HepG2 (cell line): ENCODE results near the gene NFATC3. TPM values are rescaled to one million over a fixed set of nuclear protein-coding genes. Genes with fewer than 3 reads are reported as not detected.

Experiments
- AGO1 ChIP-seq: fragments of 200-400 bp; formaldehyde crosslinking; IDR thresholded peaks from 2 replicates; pipeline ENCODE4 v1.6.1; 2017; ENCODE audit warnings: mild to moderate bottlenecking, low read depth, low read length, moderate library complexity; ENCODE audit not compliant: poor library complexity, severe bottlenecking
- BHLHE40 ChIP-seq: IDR thresholded peaks from 2 replicates; pipeline ENCODE4 v1.6.1; 2011; ENCODE audit warnings: low read length, improper control_type of control experiment
- E2F2 ChIP-seq: sonication (generic); formaldehyde crosslinking; IDR thresholded peaks from 2 replicates; pipeline ENCODE4 v1.4.0; 2020; ENCODE audit warnings: missing genetic modification reagents, borderline replicate concordance
- FOXO4 ChIP-seq: sonication (generic); formaldehyde crosslinking; conservative IDR thresholded peaks from 2 replicates; pipeline ENCODE4 v1.8.1; 2023; ENCODE audit warnings: missing genetic modification reagents
- KLF6 ChIP-seq: IDR thresholded peaks from 2 replicates; pipeline ENCODE4 v1.8.0; 2016; ENCODE audit warnings: missing biosample characterization, missing genetic modification reagents
- MBD4 ChIP-seq: IDR thresholded peaks from 2 replicates; pipeline ENCODE4 v1.6.1; 2012; ENCODE audit warnings: low read length, inconsistent platforms, borderline replicate concordance
- NR2F6 ChIP-seq, 2 experiments: IDR thresholded peaks; 2 replicates each; pipeline ENCODE4 v1.6.1; 2016; ENCODE audit warnings: antibody characterized with exemption in 1 of 2, mild to moderate bottlenecking in 1 of 2
- PAX8 ChIP-seq: sonication (generic); formaldehyde crosslinking; IDR thresholded peaks from 2 replicates; pipeline ENCODE4 v1.8.0; 2022; ENCODE audit warnings: mild to moderate bottlenecking, missing genetic modification reagents, borderline replicate concordance
- RCOR2 ChIP-seq: IDR thresholded peaks from 2 replicates; pipeline ENCODE4 v1.6.1; 2016; ENCODE audit warnings: missing biosample characterization, missing genetic modification reagents
- USF2 ChIP-seq, 2 experiments: sonication (generic) in 1 of 2; formaldehyde crosslinking in 1 of 2; IDR thresholded peaks; 2 replicates each; pipeline versions ENCODE4 v1.5.1 to v1.6.1; 2011 to 2020; ENCODE audit warnings: borderline replicate concordance in 1 of 2, low read depth in 1 of 2, low read length in 1 of 2, mild to moderate bottlenecking in 1 of 2, missing genetic modification reagents in 1 of 2, moderate library complexity in 1 of 2
- ZNF335 ChIP-seq: sonication (generic); formaldehyde crosslinking; IDR thresholded peaks from 2 replicates; pipeline ENCODE4 v1.4.0; 2020; ENCODE audit warnings: missing genetic modification reagents
- ZNF33A ChIP-seq: sonication (generic); formaldehyde crosslinking; IDR thresholded peaks from 2 replicates; pipeline ENCODE4 v1.5.1; 2020; ENCODE audit warnings: missing genetic modification reagents, mild to moderate bottlenecking, moderate library complexity, borderline replicate concordance
- ZNF350 ChIP-seq: sonication (generic); formaldehyde crosslinking; IDR thresholded peaks from 2 replicates; pipeline ENCODE4 v1.4.0; 2020; ENCODE audit warnings: mild to moderate bottlenecking, low read depth, missing genetic modification reagents, borderline replicate concordance
- ZNF501 ChIP-seq: sonication (generic); formaldehyde crosslinking; IDR thresholded peaks from 2 replicates; pipeline ENCODE4 v1.5.1; 2020; ENCODE audit warnings: mild to moderate bottlenecking, moderate library complexity, missing genetic modification reagents
- ZNF558 ChIP-seq: sonication (generic); formaldehyde crosslinking; IDR thresholded peaks from 2 replicates; pipeline ENCODE4 v1.9.0; 2022; ENCODE audit warnings: mild to moderate bottlenecking, missing genetic modification reagents, borderline replicate concordance
- ZNF639 ChIP-seq: conservative IDR thresholded peaks from 2 replicates; pipeline ENCODE4 v1.6.1; 2018; ENCODE audit warnings: missing genetic modification reagents
- ZNF672 ChIP-seq: sonication (generic); formaldehyde crosslinking; IDR thresholded peaks from 2 replicates; pipeline ENCODE4 v1.8.1; 2022; ENCODE audit warnings: missing genetic modification reagents
- polyA plus RNA-seq, 8 experiments: library from polyadenylated mRNA; depleted of rRNA in 3 of 8; stranded (reverse) in 7 of 8; unstranded in 1 of 8; fragments of >200 nt; fragmentation: Illumina TruSeq in 4 of 8; extraction: Trizol in 4 of 8; gene quantifications; 2 replicates each; pipeline versions ENCODE4 v1.2.1 to v1.2.3, GENCODE V29; 2011 to 2016; ENCODE audit warnings: low read depth in 4 of 8, missing spikeins in 1 of 8, mixed read lengths in 1 of 8; ENCODE audit not compliant: insufficient read depth in 1 of 8
- total RNA-seq, 5 experiments: library from RNA; depleted of rRNA; stranded (reverse); fragments of >200 nt; fragmentation: Illumina TruSeq; extraction: Trizol; gene quantifications; 2 replicates each; pipeline ENCODE4 v1.2.3, GENCODE V29; 2016; ENCODE audit warnings: low read depth in 1 of 5
- TF ChIP-seq, protein P1 (sequence below): sonication (generic); formaldehyde crosslinking; IDR thresholded peaks from 2 replicates; pipeline ENCODE4 v1.8.1; 2022; ENCODE audit warnings: low read depth, mild to moderate bottlenecking, missing genetic modification reagents

Gene NFATC3
- total and polyA plus RNA-seq, 2 of the 13 experiments (the other 11 are each of a cell fraction or from before 2014, with no cell fraction given) = 52.6 to 62.7 TPM

GRCh38 chr16:68113059-68113761 lies 28.0 kb downstream of the NFATC3 start (continued):
- no peak; the same call in 1 of the 2 replicates for TF ChIP-seq MBD4
- TF ChIP-seq ZNF335 (CRISPR knock-in tag) = peak; percentile 53; the same call in 1 of the 2 replicates
- TF ChIP-seq ZNF33A (CRISPR knock-in tag) = no peak
- TF ChIP-seq FOXO4 (CRISPR knock-in tag) = no peak
- peak; percentile 15; the same call in 1 of the 2 replicates for TF ChIP-seq ZNF350
- no peak for TF ChIP-seq AGO1
- TF ChIP-seq KLF6 (CRISPR knock-in tag) = peak; percentile 95
- no peak for TF ChIP-seq E2F2
- TF ChIP-seq, protein P1, sequence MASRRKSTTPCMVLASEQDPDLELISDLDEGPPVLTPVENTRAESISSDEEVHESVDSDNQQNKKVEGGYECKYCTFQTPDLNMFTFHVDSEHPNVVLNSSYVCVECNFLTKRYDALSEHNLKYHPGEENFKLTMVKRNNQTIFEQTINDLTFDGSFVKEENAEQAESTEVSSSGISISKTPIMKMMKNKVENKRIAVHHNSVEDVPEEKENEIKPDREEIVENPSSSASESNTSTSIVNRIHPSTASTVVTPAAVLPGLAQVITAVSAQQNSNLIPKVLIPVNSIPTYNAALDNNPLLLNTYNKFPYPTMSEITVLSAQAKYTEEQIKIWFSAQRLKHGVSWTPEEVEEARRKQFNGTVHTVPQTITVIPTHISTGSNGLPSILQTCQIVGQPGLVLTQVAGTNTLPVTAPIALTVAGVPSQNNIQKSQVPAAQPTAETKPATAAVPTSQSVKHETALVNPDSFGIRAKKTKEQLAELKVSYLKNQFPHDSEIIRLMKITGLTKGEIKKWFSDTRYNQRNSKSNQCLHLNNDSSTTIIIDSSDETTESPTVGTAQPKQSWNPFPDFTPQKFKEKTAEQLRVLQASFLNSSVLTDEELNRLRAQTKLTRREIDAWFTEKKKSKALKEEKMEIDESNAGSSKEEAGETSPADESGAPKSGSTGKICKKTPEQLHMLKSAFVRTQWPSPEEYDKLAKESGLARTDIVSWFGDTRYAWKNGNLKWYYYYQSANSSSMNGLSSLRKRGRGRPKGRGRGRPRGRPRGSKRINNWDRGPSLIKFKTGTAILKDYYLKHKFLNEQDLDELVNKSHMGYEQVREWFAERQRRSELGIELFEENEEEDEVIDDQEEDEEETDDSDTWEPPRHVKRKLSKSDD (CRISPR knock-in tag) = no peak; the same call in 1 of the 2 replicates
- TF ChIP-seq ZNF672 (CRISPR knock-in tag) = no peak
- TF ChIP-seq ZNF558 (CRISPR knock-in tag) = no peak
- no peak for TF ChIP-seq PAX8
- TF ChIP-seq NR2F6 (IDR thresholded peaks at IDR 0.05) = peak; percentile 90
- peak; percentile 88 for TF ChIP-seq NR2F6 (CRISPR knock-in tag; IDR thresholded peaks at IDR 0.05)
- no peak; the same call in 1 of the 2 replicates for TF ChIP-seq ZNF501 (CRISPR knock-in tag)
- peak; percentile 30; the same call in 1 of the 2 replicates for TF ChIP-seq ZNF639 (CRISPR knock-in tag)
- TF ChIP-seq USF2 (IDR thresholded peaks at IDR 0.05; ENCODE audit: low read depth, low read length) = no peak
- TF ChIP-seq USF2 (CRISPR knock-in tag; IDR thresholded peaks at IDR 0.05; ENCODE audit: borderline replicate concordance) = no peak
- TF ChIP-seq RCOR2 (CRISPR knock-in tag) = peak; percentile 93
- 0 out of 2 replicates have a peak, but pooled peaks have one; percentile 7 for TF ChIP-seq BHLHE40
